K562 (cell line): ENCODE results near the gene DYNC2H1. TPM values are rescaled to one million over a fixed set of nuclear protein-coding genes. Genes with fewer than 3 reads are reported as not detected.

Experiments used
- ATAC-seq: fragments of 200-7000 bp; cut with Tn5 transposase; 3 replicates; pipeline ENCODE4 v1.9.1; 2020; ENCODE audit warnings: moderate library complexity
- BruUV-seq: library from RNA; stranded (reverse); fragments of 400-500 nt; replicated peaks from 2 replicates; lab custom pipeline; 2021; lab: Mats Ljungman, UMichigan
- CTCF ChIA-PET: fragments of 300-600 bp; formaldehyde crosslinking; extraction: SDS; loops from one replicate; lab custom pipeline; 2021; ENCODE audit warnings: low intra/inter-chr PET ratio; lab: Yijun Ruan, JAX
- POLR2A ChIA-PET: fragments of 300-600, 350-650 bp; sonication (Branson Sonifier 250); formaldehyde crosslinking; extraction: SDS; loops from one replicate; lab custom pipeline; 2021; ENCODE audit warnings: antibody characterized with exemption, inconsistent platforms; lab: Yijun Ruan, JAX
- DNase-seq, 4 experiments: peaks; one replicate each; pipeline versions ENCODE4 v3.0.0 to v3.0.0-alpha.2; 2011 to 2018; ENCODE audit warnings: low spot score in 3 of 4, mixed read lengths in 3 of 4; ENCODE audit errors: extremely low read depth in 1 of 4
- FAIRE-seq: peaks from 2 replicates; lab custom pipeline; 2011; peaks lifted over from hg19 to GRCh38; lab: Jason Lieb, UNC
- H2AFZ ChIP-seq: 2 replicates; pipeline ENCODE4 v1.6.0; 2011; ENCODE audit warnings: low read depth, low read length, control low read depth, inconsistent platforms
- H3K27ac ChIP-seq: fragments of 200-600 bp; 3 replicates; pipeline ENCODE4 v1.8.0; 2011; ENCODE audit warnings: low read depth, mild to moderate bottlenecking, control low read depth, inconsistent platforms, low read length, moderate library complexity, mixed read lengths; ENCODE audit errors: extremely low read depth
- H3K27me3 ChIP-seq, 2 experiments: fragments of 300-600 bp in 1 of 2; 2 replicates in 1 of 2; 3 replicates in 1 of 2; pipeline versions ENCODE4 v1.6.0 to v1.8.0; 2011; ENCODE audit warnings: inconsistent platforms in 2 of 2, low read length in 2 of 2, mild to moderate bottlenecking in 1 of 2, mixed read lengths in 1 of 2, moderate library complexity in 1 of 2; ENCODE audit not compliant: control insufficient read depth in 2 of 2, insufficient read depth in 2 of 2
- H3K36me3 ChIP-seq: fragments of 300-600 bp; 3 replicates; pipeline ENCODE4 v1.8.0; 2011; ENCODE audit warnings: mild to moderate bottlenecking, low read length, inconsistent platforms; ENCODE audit not compliant: control insufficient read depth, insufficient read depth
- H3K4me1 ChIP-seq, 2 experiments: fragments of 200-600 bp in 1 of 2; replicated peaks in 1 of 2; 2 replicates in 1 of 2; 3 replicates in 1 of 2; pipeline versions ENCODE4 v1.5.1 to v1.8.0; 2011; ENCODE audit warnings: inconsistent platforms in 2 of 2, low read length in 2 of 2, mild to moderate bottlenecking in 1 of 2, mixed read lengths in 1 of 2, moderate library complexity in 1 of 2; ENCODE audit not compliant: control insufficient read depth in 2 of 2, insufficient read depth in 2 of 2
- H3K4me2 ChIP-seq: 2 replicates; pipeline ENCODE4 v1.6.1; 2011; ENCODE audit warnings: low read length, control low read depth, inconsistent platforms, mixed read lengths; ENCODE audit not compliant: insufficient read depth
- H3K4me3 ChIP-seq: fragments of 200-600 bp; sonication (generic), shearing (Covaris generic); 2 replicates; pipeline ENCODE4 v1.5.1; 2016; ENCODE audit warnings: control low read depth, inconsistent platforms
- H3K79me2 ChIP-seq: fragments of 200-600 bp; 3 replicates; pipeline ENCODE4 v1.8.0; 2011; ENCODE audit warnings: low read length, inconsistent platforms; ENCODE audit not compliant: control insufficient read depth, insufficient read depth
- H3K9ac ChIP-seq, 2 experiments: 2 replicates each; pipeline versions ENCODE4 v1.6.0 to v1.6.1; 2011; ENCODE audit warnings: low read depth in 2 of 2, low read length in 2 of 2, control low read depth in 1 of 2, inconsistent platforms in 1 of 2, mild to moderate bottlenecking in 1 of 2, mixed read lengths in 1 of 2; ENCODE audit not compliant: insufficient read depth in 1 of 2
- H3K9me1 ChIP-seq: one replicate; pipeline ENCODE4 v1.6.0; 2011; ENCODE audit warnings: inconsistent platforms, mild to moderate bottlenecking, low read length, moderate library complexity; ENCODE audit not compliant: control insufficient read depth, insufficient read depth
- H3K9me3 ChIP-seq: replicated peaks from 2 replicates; pipeline ENCODE4 v1.5.1; 2011; ENCODE audit warnings: low read depth, low read length, inconsistent platforms; ENCODE audit not compliant: control insufficient read depth, insufficient read depth
- H4K20me1 ChIP-seq: replicated peaks from 2 replicates; pipeline ENCODE4 v1.6.1; 2011; ENCODE audit warnings: low read length, inconsistent platforms, mixed read lengths; ENCODE audit not compliant: control insufficient read depth, insufficient read depth
- ASH1L ChIP-seq: fragments of 450-650 bp; IDR thresholded peaks from 2 replicates; pipeline ENCODE4 v1.6.1; 2018; ENCODE audit warnings: borderline replicate concordance, mild to moderate bottlenecking, low read depth; ENCODE audit not compliant: partially characterized antibody
- CREB1 ChIP-seq, 2 experiments: sonication (generic) in 1 of 2; formaldehyde crosslinking in 1 of 2; IDR thresholded peaks; 2 replicates each; pipeline versions ENCODE4 v1.6.1 to v1.8.0; 2012 to 2022; ENCODE audit warnings: inconsistent platforms in 1 of 2, mild to moderate bottlenecking in 1 of 2, missing genetic modification reagents in 1 of 2, moderate library complexity in 1 of 2
- EGR1 ChIP-seq: fragments of 450-650 bp; conservative IDR thresholded peaks from 2 replicates; pipeline ENCODE4 v1.6.1; 2017; ENCODE audit warnings: mild to moderate bottlenecking
- MTF1 ChIP-seq: fragments of 250-450 bp; sonication (Bioruptor Pico); IDR thresholded peaks from 2 replicates; pipeline ENCODE4 v1.9.0; 2021; ENCODE audit warnings: moderate library complexity, mild to moderate bottlenecking, inconsistent platforms, borderline replicate concordance
- NCOR1 ChIP-seq: fragments of 450-650 bp; IDR thresholded peaks from 2 replicates; pipeline ENCODE4 v1.6.1; 2016; ENCODE audit warnings: mild to moderate bottlenecking, moderate library complexity
- RFX5 ChIP-seq: IDR thresholded peaks from 2 replicates; pipeline ENCODE4 v1.6.1; 2011; ENCODE audit warnings: low read depth, mild to moderate bottlenecking, improper control_type of control experiment, low read length
- SMARCA5 ChIP-seq: fragments of 450-650 bp; IDR thresholded peaks from 2 replicates; pipeline ENCODE4 v1.6.1; 2016
- SPI1 ChIP-seq: IDR thresholded peaks from 2 replicates; pipeline ENCODE4 v1.6.1; 2011; ENCODE audit warnings: low read depth, low read length, control low read depth, borderline replicate concordance
- SRSF9 ChIP-seq: fragments of 200-400 bp; formaldehyde crosslinking; IDR thresholded peaks from 2 replicates; pipeline ENCODE4 v1.6.1; 2017; ENCODE audit warnings: low read depth, low read length, borderline replicate concordance
- TBL1XR1 ChIP-seq, 2 experiments: IDR thresholded peaks; 2 replicates each; pipeline ENCODE4 v1.6.1; 2012; ENCODE audit warnings: improper control_type of control experiment in 2 of 2, low read length in 2 of 2, mild to moderate bottlenecking in 1 of 2
- TCFL5 ChIP-seq: fragments of 250-450 bp; sonication (Bioruptor Pico); conservative IDR thresholded peaks from 2 replicates; pipeline ENCODE4 v1.6.1; 2021; ENCODE audit warnings: mild to moderate bottlenecking, moderate library complexity, matching md5 sums
- XRCC5 ChIP-seq: fragments of 200-400 bp; formaldehyde crosslinking; IDR thresholded peaks from 2 replicates; pipeline ENCODE4 v1.6.1; 2017; ENCODE audit warnings: low read depth, mild to moderate bottlenecking, low read length
- ZBTB1 ChIP-seq: sonication (generic); formaldehyde crosslinking; IDR thresholded peaks from 2 replicates; pipeline ENCODE4 v1.8.1; 2023; ENCODE audit warnings: missing genetic modification reagents, low read depth, mild to moderate bottlenecking, borderline replicate concordance
- ZFP1 ChIP-seq: fragments of 450-650 bp; formaldehyde crosslinking; IDR thresholded peaks from 2 replicates; pipeline ENCODE4 v1.4.0; 2020; ENCODE audit warnings: mild to moderate bottlenecking, mixed read lengths
- ZFP30 ChIP-seq: fragments of 250-450 bp; sonication (Bioruptor Pico); IDR thresholded peaks from 2 replicates; pipeline ENCODE4 v1.8.0; 2022; ENCODE audit warnings: moderate library complexity, mild to moderate bottlenecking, inconsistent platforms, borderline replicate concordance
- ZNF445 ChIP-seq: fragments of 250-450 bp; sonication (Bioruptor Pico); IDR thresholded peaks from 2 replicates; pipeline ENCODE4 v1.4.0; 2020; ENCODE audit warnings: low read depth, mild to moderate bottlenecking, moderate library complexity
- ZNF561 ChIP-seq: fragments of 450-650 bp; formaldehyde crosslinking; conservative IDR thresholded peaks from 2 replicates; pipeline ENCODE4 v1.4.0; 2020; ENCODE audit warnings: mild to moderate bottlenecking, moderate library complexity
- ZNF695 ChIP-seq: fragments of 450-650 bp; formaldehyde crosslinking; IDR thresholded peaks from 2 replicates; pipeline ENCODE4 v1.4.0; 2020; ENCODE audit warnings: mild to moderate bottlenecking, moderate library complexity
- ZNF75A ChIP-seq: fragments of 450-650 bp; formaldehyde crosslinking; IDR thresholded peaks from 2 replicates; pipeline ENCODE4 v1.4.0; 2020; ENCODE audit warnings: mild to moderate bottlenecking
- WGBS: fragments of 100-300 bp; shearing (Covaris generic); methylation state at CpG from one replicate; pipeline ENCODE4 v1.1.6; 2016; ENCODE audit warnings: low coverage, mixed read lengths; ENCODE audit not compliant: insufficient coverage; ENCODE audit errors: missing lambda C conversion rate; 5-methylcytosine and 5-hydroxymethylcytosine counted together
- in situ Hi-C: fragments of 300-500 bp; cut with MboI; formaldehyde crosslinking; loops from 4 replicates; pipeline ENCODE4 v1.15.0; 2018; ENCODE audit warnings: inconsistent platforms, mixed read lengths
- intact Hi-C: fragments of 100-400 bp; cut with micrococcal nuclease; formaldehyde crosslinking; loops from 2 replicates; pipeline ENCODE4 v1.14.2; 2022
- polyA plus RNA-seq, 8 experiments: library from polyadenylated mRNA; depleted of rRNA in 4 of 8; stranded (reverse) in 5 of 8; unstranded in 3 of 8; fragments of >200 nt; fragmentation: Nextera tagmentation in 2 of 8; fragmentation: Illumina TruSeq in 1 of 8; extraction: Ambion mirVana in 2 of 8; extraction: Trizol in 1 of 8; gene quantifications; 2 replicates each; pipeline versions ENCODE4 v1.2.1 to v1.2.3, GENCODE V29; 2011 to 2014; ENCODE audit warnings: inconsistent platforms in 1 of 8, missing spikeins in 1 of 8
- total RNA-seq, 7 experiments: library from RNA; depleted of rRNA in 6 of 7; stranded (reverse); fragments of >200 nt in 6 of 7; fragmentation: Illumina TruSeq in 2 of 7; extraction: Trizol in 2 of 7; gene quantifications; 2 replicates each; pipeline versions ENCODE4 v1.2.1 to v1.2.3, GENCODE V29; 2011 to 2021; ENCODE audit warnings: low replicate concordance in 1 of 7
- TF ChIP-seq, protein P1 (sequence below): fragments of 250-450 bp; sonication (Bioruptor Pico); IDR thresholded peaks from 2 replicates; pipeline ENCODE4 v1.5.0; 2021
- TF ChIP-seq, protein P2 (sequence below): sonication (generic); formaldehyde crosslinking; IDR thresholded peaks from 2 replicates; pipeline ENCODE4 v1.8.1; 2023; ENCODE audit warnings: mild to moderate bottlenecking, missing genetic modification reagents

DYNC2H1 gene
- total and polyA plus RNA-seq, 9 of the 15 experiments (the other 6 are each of a cell fraction or from before 2014, with no cell fraction given), result 0.08 to 0.64 (median 0.20) TPM

DNA sequence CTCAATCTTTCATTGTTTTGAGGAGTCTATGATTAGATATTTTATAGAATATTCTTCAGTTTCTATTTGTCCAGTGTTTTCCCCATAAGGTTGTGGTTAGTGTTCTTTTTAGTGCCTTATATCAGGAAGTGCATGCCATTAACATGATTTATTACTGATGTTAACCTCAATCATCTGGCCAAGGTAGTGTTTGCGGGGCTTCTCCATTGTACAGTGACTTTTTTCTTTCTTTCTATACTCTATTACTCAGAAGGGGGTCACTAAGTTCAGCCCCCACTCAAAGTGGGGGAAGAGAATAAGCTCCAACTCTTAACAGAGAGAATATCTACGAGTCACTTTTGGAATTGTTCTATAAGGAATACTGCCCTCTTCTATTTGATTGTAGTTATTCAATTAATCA is 415.8 kb downstream of the DYNC2H1 start (continued):
- TF ChIP-seq CREB1 (IDR thresholded peaks at IDR 0.05) (no peak), CREB1 (CRISPR knock-in tag; IDR thresholded peaks at IDR 0.05) (no peak), RFX5 (no peak), EGR1 (no peak), XRCC5 (no peak), ZNF75A (CRISPR knock-in tag) (no peak), TBL1XR1 (IDR thresholded peaks at IDR 0.05; ENCODE audit: low read length in 2 of 2) (no peak), MTF1 (CRISPR knock-in tag) (no peak), SPI1 (no peak), ASH1L (no peak)
- TF ChIP-seq, protein P1, sequence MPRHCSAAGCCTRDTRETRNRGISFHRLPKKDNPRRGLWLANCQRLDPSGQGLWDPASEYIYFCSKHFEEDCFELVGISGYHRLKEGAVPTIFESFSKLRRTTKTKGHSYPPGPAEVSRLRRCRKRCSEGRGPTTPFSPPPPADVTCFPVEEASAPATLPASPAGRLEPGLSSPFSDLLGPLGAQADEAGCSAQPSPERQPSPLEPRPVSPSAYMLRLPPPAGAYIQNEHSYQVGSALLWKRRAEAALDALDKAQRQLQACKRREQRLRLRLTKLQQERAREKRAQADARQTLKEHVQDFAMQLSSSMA (CRISPR knock-in tag), result no peak

DNA sequence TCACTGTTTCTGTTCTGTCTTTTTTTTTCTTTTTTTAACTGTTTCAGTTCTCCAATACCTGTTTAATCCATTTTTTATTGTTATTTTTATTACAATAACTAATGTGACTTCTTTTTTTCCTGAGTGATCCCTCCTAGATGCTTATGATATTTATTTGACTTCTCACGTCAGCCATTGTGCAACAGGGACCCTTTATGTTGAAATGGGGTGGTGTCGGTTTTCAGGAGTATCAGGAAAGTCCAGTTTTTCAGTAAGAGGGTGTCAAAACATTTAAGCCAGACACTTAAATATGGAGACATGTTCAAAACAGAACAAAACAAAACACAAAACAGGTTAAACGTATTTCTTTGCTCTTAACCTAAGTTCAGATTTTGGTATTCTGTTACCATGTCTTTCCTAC is 418.8 kb downstream of the DYNC2H1 start:
- H3K36me3 ChIP-seq, result no peaks in the 10 kb centered on the region
- DNase-seq (no peak), FAIRE-seq (no peak), ATAC-seq (no peak)
- H3K4me1 ChIP-seq, result no peaks in the 10 kb centered on the region
- no peaks in the 10 kb centered on the region; the same call in 1 of the 2 replicates for H3K9me3 ChIP-seq
- no TSS peak for BruUV-seq
- no peak for TF ChIP-seq NCOR1
- TF ChIP-seq, protein P2, sequence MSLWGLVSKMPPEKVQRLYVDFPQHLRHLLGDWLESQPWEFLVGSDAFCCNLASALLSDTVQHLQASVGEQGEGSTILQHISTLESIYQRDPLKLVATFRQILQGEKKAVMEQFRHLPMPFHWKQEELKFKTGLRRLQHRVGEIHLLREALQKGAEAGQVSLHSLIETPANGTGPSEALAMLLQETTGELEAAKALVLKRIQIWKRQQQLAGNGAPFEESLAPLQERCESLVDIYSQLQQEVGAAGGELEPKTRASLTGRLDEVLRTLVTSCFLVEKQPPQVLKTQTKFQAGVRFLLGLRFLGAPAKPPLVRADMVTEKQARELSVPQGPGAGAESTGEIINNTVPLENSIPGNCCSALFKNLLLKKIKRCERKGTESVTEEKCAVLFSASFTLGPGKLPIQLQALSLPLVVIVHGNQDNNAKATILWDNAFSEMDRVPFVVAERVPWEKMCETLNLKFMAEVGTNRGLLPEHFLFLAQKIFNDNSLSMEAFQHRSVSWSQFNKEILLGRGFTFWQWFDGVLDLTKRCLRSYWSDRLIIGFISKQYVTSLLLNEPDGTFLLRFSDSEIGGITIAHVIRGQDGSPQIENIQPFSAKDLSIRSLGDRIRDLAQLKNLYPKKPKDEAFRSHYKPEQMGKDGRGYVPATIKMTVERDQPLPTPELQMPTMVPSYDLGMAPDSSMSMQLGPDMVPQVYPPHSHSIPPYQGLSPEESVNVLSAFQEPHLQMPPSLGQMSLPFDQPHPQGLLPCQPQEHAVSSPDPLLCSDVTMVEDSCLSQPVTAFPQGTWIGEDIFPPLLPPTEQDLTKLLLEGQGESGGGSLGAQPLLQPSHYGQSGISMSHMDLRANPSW (CRISPR knock-in tag), result no peak
- no peak for TF ChIP-seq ZBTB1
- no peak for TF ChIP-seq ZNF695 (CRISPR knock-in tag)
- no peak for TF ChIP-seq SRSF9
- TF ChIP-seq ZFP30 (CRISPR knock-in tag), result no peak
- no peak for TF ChIP-seq ZNF561
- TF ChIP-seq ZFP1 (CRISPR knock-in tag), result no peak
- TF ChIP-seq ZNF445, result no peak
- TF ChIP-seq TCFL5, result no peak
- TF ChIP-seq SMARCA5, result no peak
- no peaks in the 10 kb centered on the region for H4K20me1 ChIP-seq
- no peak overlapping the region for H3K4me3 ChIP-seq
- CTCF ChIA-PET, result no interaction called here
- WGBS, result 0% methylated on average over 3 of the region's 3 CpGs
- H3K27me3 ChIP-seq, result no peaks in the 10 kb centered on the region
- no peaks in the 10 kb centered on the region for H3K79me2 ChIP-seq
- in situ Hi-C loops (no loop called here), intact Hi-C loops (no loop called here)
- H3K4me2 ChIP-seq, result no peak overlapping the region
- H3K9me1 ChIP-seq, result no peaks in the 10 kb centered on the region
- POLR2A ChIA-PET, result no interaction called here
- H3K27ac ChIP-seq, result no peak overlapping the region
- H2AFZ ChIP-seq, result no peak overlapping the region
- H3K9ac ChIP-seq, result no peak overlapping the region
